Esophagus squamous epithelium (tissue), 5 donors: ENCODE results near the gene ZC3H12D. TPM values are rescaled to one million over a fixed set of nuclear protein-coding genes. Genes with fewer than 3 reads are reported as not detected.

ENCODE experiments used
- DNase-seq: peaks from one replicate; lab custom pipeline; 2025; lab: John Stamatoyannopoulos, UW
- H3K27ac ChIP-seq, 4 donors: fragments of 200-600 bp; sonication (generic); one replicate each; pipeline ENCODE4 v1.5.1; 2016 to 2019; ENCODE audit warnings: mild to moderate bottlenecking in 1 of 4
- H3K27me3 ChIP-seq, 4 donors: fragments of 200-600 bp; sonication (generic); 1 replicate in 3 of 4; 2 replicates in 1 of 4; pipeline versions ENCODE4 v1.5.1 to v1.6.0; 2017 to 2021; ENCODE audit warnings: antibody characterized with exemption in 1 of 4
- H3K36me3 ChIP-seq, 3 donors: fragments of 200-600 bp; sonication (generic); one replicate each; pipeline ENCODE4 v1.5.1; 2016 to 2019
- H3K4me1 ChIP-seq, 3 donors: fragments of 200-600 bp; sonication (generic); one replicate each; pipeline ENCODE4 v1.5.1; 2017 to 2019
- H3K4me3 ChIP-seq, 4 donors: fragments of 200-600 bp; sonication (generic); 1 replicate in 3 of 4; 2 replicates in 1 of 4; pipeline ENCODE4 v1.5.1; 2016 to 2019; ENCODE audit warnings: mild to moderate bottlenecking in 2 of 4, moderate library complexity in 1 of 4
- H3K9me3 ChIP-seq, 3 donors: fragments of 200-600 bp; sonication (generic); one replicate each; pipeline ENCODE4 v1.5.1; 2016 to 2019
- CTCF ChIP-seq, 6 experiments: fragments of 450-650 bp in 4 of 6; fragments of 200-600 bp in 2 of 6; sonication (generic) in 2 of 6; IDR thresholded peaks; one replicate each; pipeline ENCODE4 v1.5.1; 2016 to 2019; ENCODE audit warnings: antibody characterized with exemption in 6 of 6, mild to moderate bottlenecking in 4 of 6, moderate library complexity in 4 of 6
- POLR2A ChIP-seq, 4 donors: fragments of 450-650 bp; IDR thresholded peaks; one replicate each; pipeline ENCODE4 v1.6.1; 2017; ENCODE audit warnings: antibody characterized with exemption in 4 of 4, mild to moderate bottlenecking in 4 of 4, moderate library complexity in 3 of 4
- WGBS, 2 donors: methylation state at CpG; one replicate each; pipeline ENCODE4 v1.1.5; 2018; 5-methylcytosine and 5-hydroxymethylcytosine counted together
- intact Hi-C: fragments of 100-400 bp; cut with DNase I; formaldehyde crosslinking; loops from one replicate; pipeline ENCODE4 v1.15.0; 2022
- small RNA-seq, 4 donors: library from RNA; depleted of rRNA; stranded (forward); fragments of <200 nt; gene quantifications; one replicate each; pipeline ENCODE3, GENCODE V24; 2016
- total RNA-seq, 4 donors: library from RNA; depleted of rRNA; stranded (reverse); fragments of >200 nt; gene quantifications; one replicate each; pipeline ENCODE4 v1.1.0, GENCODE V29; 2016
- donor health status: DM: yes; HTN: yes; CAD: no.

The ZC3H12D gene
- total RNA-seq, 4 donors from 2014 or later: 0.04 to 4.3 (median 0.87) TPM

- TF ChIP-seq CTCF (IDR thresholded peaks at IDR 0.05) (no peak), POLR2A (IDR thresholded peaks at IDR 0.05) (no peak)
- intact Hi-C loops: no loop called here
- Histone ChIP-seq H3K36me3 (peaks cover 0 to 40% (median 0%) of the 10 kb centered on the region in 3 donors), H3K9me3 (no peaks in the 10 kb centered on the region), H3K4me1 (no peaks in the 10 kb centered on the region), H3K27ac (no peak overlapping the region), H3K4me3 (no peak overlapping the region), H3K27me3 (no peaks in the 10 kb centered on the region)
- DNase-seq: no peak
- WGBS, 2 donors: 68 to 70% methylated on average over 5 of the region's 5 CpGs
Measured at GRCh38 chr6:149405823-149406765, 78.7 kb downstream of the ZC3H12D start.

- no peak overlapping the region for H3K4me3 ChIP-seq
- intact Hi-C loops: no loop called here
- H3K36me3 ChIP-seq: peaks cover 0 to 42% (median 8%) of the 10 kb centered on the region in 3 donors
- 56 to 100% methylated on average over 1 to 3 of the region's 3 CpGs for WGBS, 2 donors
- H3K9me3 ChIP-seq: no peaks in the 10 kb centered on the region
- H3K27me3 ChIP-seq: no peaks in the 10 kb centered on the region
- no peaks in the 10 kb centered on the region for H3K4me1 ChIP-seq
- no peak overlapping the region for H3K27ac ChIP-seq
- TF ChIP-seq POLR2A (IDR thresholded peaks at IDR 0.05) (no peak), CTCF (IDR thresholded peaks at IDR 0.05) (no peak)
- no peak for DNase-seq
Measured at GRCh38 chr6:149403534-149403933, 81.3 kb downstream of the ZC3H12D start.

- peaks cover 0 to 57% (median 8%) of the 10 kb centered on the region in 3 donors for H3K36me3 ChIP-seq
- H3K4me3 ChIP-seq: no peak within 1 kb of the TSS
- DNase-seq: no peak
- no peak for TF ChIP-seq POLR2A (IDR thresholded peaks at IDR 0.05)
- TF ChIP-seq CTCF (IDR thresholded peaks at IDR 0.05): no peak
- no peaks in the 10 kb centered on the region for H3K9me3 ChIP-seq
- 93 to 96% methylated on average over 10 to 11 of the region's 11 CpGs for WGBS, 2 donors
- H3K4me1 ChIP-seq: no peaks in the 10 kb centered on the region
- no peaks in the 10 kb centered on the region for H3K27me3 ChIP-seq
- intact Hi-C loops: no loop called here
- H3K27ac ChIP-seq: no peak within 1 kb of the TSS
Measured at GRCh38 chr6:149400050-149400449, 84.8 kb downstream of the ZC3H12D start, which contains the start of gene SUMO4. Gene SUMO4, plus strand, starts transcription at chr6:149400262. Its CDS starts 130 bp downstream, at chr6:149400392.

- no peak for DNase-seq
- H3K4me3 ChIP-seq: no peak overlapping the region
- intact Hi-C loops: no loop called here
- H3K4me1 ChIP-seq: no peaks in the 10 kb centered on the region
- H3K9me3 ChIP-seq: no peaks in the 10 kb centered on the region
- H3K36me3 ChIP-seq: peaks cover 0 to 52% (median 8%) of the 10 kb centered on the region in 3 donors
- no peaks in the 10 kb centered on the region for H3K27me3 ChIP-seq
- no peak for TF ChIP-seq CTCF (IDR thresholded peaks at IDR 0.05)
- no peak for TF ChIP-seq POLR2A (IDR thresholded peaks at IDR 0.05)
- 95 to 96% methylated on average over 6 of the region's 6 CpGs for WGBS, 2 donors
- H3K27ac ChIP-seq: no peak overlapping the region
Measured at GRCh38 chr6:149397384-149397783, 87.4 kb downstream of the ZC3H12D start.

Small RNA genes lying within 50 kb of the gene (small RNA-seq; reads per million reads assigned to genes)
- 0 to 1.1 (median 0) reads per million in 4 donors for gene RNU7-3P

Other genes starting within 250 kb of the ZC3H12D start
- 10 to 100 TPM; 27.6 to 47.1 (median 31.0) TPM for gene TAB2, start 167.3 kb downstream of the ZC3H12D start, total RNA-seq
- gene SUMO4, start 84.8 kb downstream of the ZC3H12D start, total RNA-seq: 1 to 10 TPM in 2 of 4 donors, not detected in 2; 2.3 to 3.2 TPM
- 10 to 100 TPM in 3 of 4 donors, 1 to 10 TPM in 1; 9.4 to 25.2 (median 16.2) TPM for gene PPIL4, start 61.0 kb upstream of the ZC3H12D start, total RNA-seq
- 10 to 100 TPM; 16.8 to 43.5 (median 28.2) TPM for gene GINM1, start 81.4 kb upstream of the ZC3H12D start, total RNA-seq
- gene KATNA1, start 163.7 kb upstream of the ZC3H12D start, total RNA-seq: 10 to 100 TPM; 11.7 to 27.5 (median 15.6) TPM
- 10 to 100 TPM; 12.1 to 21.2 (median 15.5) TPM for gene LATS1, start 233.1 kb upstream of the ZC3H12D start, total RNA-seq